Fibroblast of mammary gland (primary cell): Measurements from ENCODE around the gene BICC1.

Experiments
- DNase-seq: peaks from one replicate; pipeline ENCODE4 v3.0.0-alpha.2; 2010; ENCODE audit warnings: low read depth
- H3K4me3 ChIP-seq: 2 replicates; pipeline ENCODE4 v1.5.1; 2011; ENCODE audit warnings: low read depth, mild to moderate bottlenecking, low read length, moderate library complexity; ENCODE audit not compliant: control insufficient read depth
- CTCF ChIP-seq: conservative IDR thresholded peaks from 2 replicates; pipeline ENCODE4 v1.5.1; 2011; ENCODE audit warnings: low read depth, low read length, inconsistent platforms; ENCODE audit not compliant: control insufficient read depth, insufficient read depth

Gene BICC1

GRCh38 chr10:58696736-58697135 lies 184.1 kb downstream of the BICC1 start:
- TF ChIP-seq CTCF = no peak
- H3K4me3 ChIP-seq = no peak overlapping the region
- peak; percentile 21 for DNase-seq

DNA sequence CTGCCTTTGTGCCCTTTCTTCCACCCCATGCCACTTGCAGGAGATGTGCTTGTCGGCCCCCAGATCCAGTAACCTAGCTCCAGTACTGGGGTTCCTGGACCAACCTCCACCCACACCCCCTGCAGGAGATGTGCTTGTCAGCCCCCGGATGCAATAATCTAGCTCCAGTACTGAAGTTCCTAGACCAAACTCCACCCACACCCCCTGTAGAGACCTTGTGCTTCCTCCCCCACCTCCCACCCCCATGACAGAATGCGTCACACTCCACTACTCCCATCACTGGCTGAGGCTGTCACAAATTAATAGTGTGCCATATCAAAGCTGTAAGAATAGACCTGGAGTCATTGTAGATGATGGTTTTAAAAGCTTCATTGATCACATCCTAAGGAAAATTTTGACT lies 185.0 kb downstream of the BICC1 start:
- no peak for DNase-seq
- no peak for TF ChIP-seq CTCF
- no peak overlapping the region for H3K4me3 ChIP-seq

DNA sequence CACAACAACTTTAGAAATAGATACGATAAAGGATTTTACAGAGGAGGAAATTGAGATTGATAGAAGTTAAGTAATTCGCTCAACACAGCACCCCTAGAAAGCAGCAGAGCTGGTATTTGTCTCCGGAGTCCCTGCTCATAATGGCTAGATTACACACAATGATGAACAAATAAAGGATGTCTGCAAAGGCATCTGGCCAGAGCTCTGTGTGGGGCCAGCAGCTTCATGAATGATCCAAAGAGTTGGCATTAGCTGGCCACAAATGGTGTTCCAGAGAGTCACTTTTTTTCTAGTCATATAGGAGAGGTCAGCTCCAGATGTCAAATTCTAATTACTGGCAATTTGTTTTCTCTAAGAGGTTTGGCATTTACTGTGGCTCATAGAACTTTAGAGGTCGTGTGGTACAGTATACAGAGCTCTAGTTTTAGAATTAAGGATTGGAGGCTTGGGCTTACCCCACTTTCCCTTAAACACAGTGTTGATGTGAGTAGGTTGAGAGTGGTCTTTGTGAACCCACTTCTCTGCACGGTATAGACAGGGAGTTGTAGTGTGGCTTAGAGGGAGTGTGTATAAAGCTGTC lies 186.2 kb downstream of the BICC1 start:
- no peak overlapping the region for H3K4me3 ChIP-seq
- DNase-seq = peak; percentile 65
- TF ChIP-seq CTCF = no peak

DNA sequence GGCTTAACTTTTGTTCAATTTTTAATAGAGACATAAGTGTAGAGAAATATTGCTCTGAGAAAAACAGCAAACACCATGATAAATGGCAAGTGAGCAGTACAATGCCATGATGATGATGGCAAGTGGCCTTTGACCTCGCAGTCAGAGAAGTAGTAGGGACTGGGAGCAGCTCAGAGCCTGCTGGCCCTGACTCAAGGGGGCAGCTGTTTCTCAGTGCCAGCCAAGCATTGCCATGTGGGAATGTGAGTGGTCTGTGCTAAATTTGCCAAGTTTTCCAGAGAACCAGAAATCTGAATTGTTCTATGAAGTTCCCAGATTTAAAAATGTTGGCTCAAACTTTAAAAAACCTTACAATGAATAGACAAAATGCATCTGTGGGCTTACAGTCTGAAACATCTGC lies 187.9 kb downstream of the BICC1 start:
- no peak for TF ChIP-seq CTCF
- DNase-seq = peak; percentile 36
- no peak overlapping the region for H3K4me3 ChIP-seq

DNA sequence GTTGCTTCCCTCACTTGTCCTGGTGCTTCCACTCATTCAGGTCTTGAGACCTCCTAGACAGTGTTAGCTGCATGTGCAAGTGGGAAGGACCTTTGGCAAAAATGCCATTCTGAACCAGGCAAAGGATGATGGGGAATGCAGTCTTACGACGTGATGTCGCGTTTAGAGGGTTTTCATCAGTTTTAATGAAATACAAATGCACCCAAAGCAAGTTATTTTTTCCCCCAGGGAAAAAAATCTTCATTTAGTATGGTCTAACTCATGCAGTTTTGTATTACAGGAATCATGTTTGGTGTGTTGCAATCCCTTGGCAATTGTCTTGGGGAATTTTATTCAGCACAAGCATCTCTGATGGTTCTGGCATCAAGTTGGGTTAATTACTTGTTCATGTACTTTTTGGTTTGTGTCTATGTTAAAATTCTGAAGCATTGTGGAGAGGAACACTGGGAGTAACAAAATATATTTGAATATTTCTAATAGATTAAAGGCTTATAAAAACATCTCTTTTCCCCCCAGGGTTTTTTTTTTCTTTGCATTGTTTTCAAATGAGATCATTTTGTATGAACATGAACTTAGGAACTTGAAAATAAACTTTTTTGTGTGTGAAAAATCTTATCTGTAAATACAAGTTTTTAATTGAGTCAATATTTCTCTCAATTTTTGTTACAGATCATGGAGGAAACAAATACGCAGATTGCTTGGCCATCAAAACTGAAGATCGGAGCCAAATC lies 188.9 kb downstream of the BICC1 start:
- DNase-seq = peak; percentile 95
- no peak overlapping the region for H3K4me3 ChIP-seq
- TF ChIP-seq CTCF = no peak

GRCh38 chr10:58704226-58704625 lies 191.6 kb downstream of the BICC1 start:
- DNase-seq = peak; percentile 39
- no peak overlapping the region for H3K4me3 ChIP-seq
- no peak for TF ChIP-seq CTCF

GRCh38 chr10:58704671-58705141 lies 192.0 kb downstream of the BICC1 start:
- peak; percentile 47 for DNase-seq
- H3K4me3 ChIP-seq = no peak overlapping the region
- no peak for TF ChIP-seq CTCF
